ENCODE results near the gene RASA1. TPM values are rescaled to one million over a fixed set of nuclear protein-coding genes. Genes with fewer than 3 reads are reported as not detected.

RASA1 gene
- total RNA-seq, 1 donor, result 44.9 TPM

DNA sequence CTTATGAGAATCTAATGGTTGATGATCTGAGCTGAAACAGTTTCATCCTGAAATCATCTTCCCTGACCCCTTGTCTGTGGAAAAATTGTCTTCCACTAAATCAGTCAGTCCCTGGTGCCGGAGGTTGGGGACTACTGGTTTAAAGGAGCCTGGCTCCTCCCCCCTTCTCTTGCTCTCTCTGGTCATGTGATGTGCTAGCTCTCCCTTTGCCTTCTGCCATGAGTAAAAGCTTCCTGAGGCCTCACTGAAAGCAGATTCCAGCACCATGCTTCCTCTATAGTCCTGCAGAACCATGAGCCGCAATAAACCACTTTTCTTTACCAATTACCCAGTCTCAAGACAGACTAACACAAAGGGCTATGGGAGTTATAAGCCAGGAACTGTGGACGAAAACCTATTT is 54.7 kb downstream of the RASA1 start:
- no peak overlapping the region for H3K4me3 ChIP-seq (ENCODE audit: low read depth, low read length)
- DNase-seq (ENCODE audit: low read depth), result no peak
- TF ChIP-seq, protein P1, sequence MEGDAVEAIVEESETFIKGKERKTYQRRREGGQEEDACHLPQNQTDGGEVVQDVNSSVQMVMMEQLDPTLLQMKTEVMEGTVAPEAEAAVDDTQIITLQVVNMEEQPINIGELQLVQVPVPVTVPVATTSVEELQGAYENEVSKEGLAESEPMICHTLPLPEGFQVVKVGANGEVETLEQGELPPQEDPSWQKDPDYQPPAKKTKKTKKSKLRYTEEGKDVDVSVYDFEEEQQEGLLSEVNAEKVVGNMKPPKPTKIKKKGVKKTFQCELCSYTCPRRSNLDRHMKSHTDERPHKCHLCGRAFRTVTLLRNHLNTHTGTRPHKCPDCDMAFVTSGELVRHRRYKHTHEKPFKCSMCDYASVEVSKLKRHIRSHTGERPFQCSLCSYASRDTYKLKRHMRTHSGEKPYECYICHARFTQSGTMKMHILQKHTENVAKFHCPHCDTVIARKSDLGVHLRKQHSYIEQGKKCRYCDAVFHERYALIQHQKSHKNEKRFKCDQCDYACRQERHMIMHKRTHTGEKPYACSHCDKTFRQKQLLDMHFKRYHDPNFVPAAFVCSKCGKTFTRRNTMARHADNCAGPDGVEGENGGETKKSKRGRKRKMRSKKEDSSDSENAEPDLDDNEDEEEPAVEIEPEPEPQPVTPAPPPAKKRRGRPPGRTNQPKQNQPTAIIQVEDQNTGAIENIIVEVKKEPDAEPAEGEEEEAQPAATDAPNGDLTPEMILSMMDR (IDR thresholded peaks at IDR 0.05; ENCODE audit: insufficient read depth, low read depth, low read length), result no peak

DNA sequence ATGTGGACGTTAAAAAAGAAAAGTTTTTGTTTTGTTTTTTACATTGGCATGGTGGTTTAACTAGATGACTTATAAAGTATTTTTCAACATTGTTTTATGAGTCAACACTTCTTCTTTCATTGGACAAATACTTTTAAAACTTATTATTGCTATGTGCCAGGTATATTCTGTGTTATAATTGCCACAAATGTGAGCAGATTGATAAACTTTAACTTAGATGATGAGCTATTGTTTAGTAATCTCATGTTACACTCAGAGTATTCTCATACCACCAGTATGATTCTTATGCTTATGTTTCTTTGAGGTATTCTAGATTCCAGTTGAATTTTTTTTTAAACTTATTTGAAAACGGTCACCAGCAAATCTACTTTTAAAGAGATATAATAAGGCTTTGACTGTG is 60.3 kb downstream of the RASA1 start:
- no peak for DNase-seq (ENCODE audit: low read depth)
- TF ChIP-seq, protein P1 (IDR thresholded peaks at IDR 0.05; ENCODE audit: insufficient read depth, low read depth, low read length), result no peak
- no peak overlapping the region for H3K4me3 ChIP-seq (ENCODE audit: low read depth, low read length)

DNA sequence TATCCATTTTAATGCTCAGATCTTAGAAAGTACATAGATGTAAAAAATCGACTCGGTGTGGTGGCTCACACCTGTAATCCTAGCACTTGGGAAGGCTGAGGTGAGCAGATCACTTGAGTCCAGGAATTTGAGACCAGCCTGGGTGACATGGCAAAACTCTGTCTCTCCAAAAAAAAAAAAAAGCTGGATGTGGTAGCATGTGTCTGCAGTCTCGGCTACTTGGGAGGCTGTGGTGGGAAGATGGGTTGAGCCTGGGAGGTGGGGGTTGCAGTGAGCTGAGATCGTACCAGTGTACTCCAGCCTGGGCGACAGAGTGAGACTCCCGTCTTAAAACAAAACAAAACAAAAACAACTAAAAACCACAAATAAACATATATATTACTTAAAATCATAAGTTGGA is 61.4 kb downstream of the RASA1 start:
- H3K4me3 ChIP-seq (ENCODE audit: low read depth, low read length), result no peak overlapping the region
- DNase-seq (ENCODE audit: low read depth), result no peak
- TF ChIP-seq, protein P1 (IDR thresholded peaks at IDR 0.05; ENCODE audit: insufficient read depth, low read depth, low read length), result no peak

DNA sequence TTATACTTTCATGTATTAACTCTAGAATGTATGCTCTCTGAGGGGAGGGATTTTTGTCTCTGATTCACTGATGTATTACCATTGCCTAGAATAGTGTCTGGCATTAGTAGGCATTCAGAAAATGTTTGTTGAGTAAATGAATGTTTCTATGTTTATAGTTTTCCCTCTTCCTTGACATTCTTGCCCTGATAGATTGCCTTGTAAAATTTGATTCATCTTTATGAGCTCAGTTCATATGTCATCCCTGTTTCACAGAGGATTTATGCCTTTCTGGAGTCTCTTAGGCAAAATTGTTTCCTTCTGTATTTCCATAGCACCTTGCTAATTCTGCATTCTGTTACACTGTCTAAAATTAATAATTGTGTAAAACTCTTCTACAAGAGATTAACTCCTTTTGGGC is 72.3 kb downstream of the RASA1 start:
- H3K4me3 ChIP-seq (ENCODE audit: low read depth, low read length), result no peak overlapping the region
- TF ChIP-seq, protein P1 (IDR thresholded peaks at IDR 0.05; ENCODE audit: insufficient read depth, low read depth, low read length), result no peak
- peak; percentile 45 for DNase-seq (ENCODE audit: low read depth)

DNA sequence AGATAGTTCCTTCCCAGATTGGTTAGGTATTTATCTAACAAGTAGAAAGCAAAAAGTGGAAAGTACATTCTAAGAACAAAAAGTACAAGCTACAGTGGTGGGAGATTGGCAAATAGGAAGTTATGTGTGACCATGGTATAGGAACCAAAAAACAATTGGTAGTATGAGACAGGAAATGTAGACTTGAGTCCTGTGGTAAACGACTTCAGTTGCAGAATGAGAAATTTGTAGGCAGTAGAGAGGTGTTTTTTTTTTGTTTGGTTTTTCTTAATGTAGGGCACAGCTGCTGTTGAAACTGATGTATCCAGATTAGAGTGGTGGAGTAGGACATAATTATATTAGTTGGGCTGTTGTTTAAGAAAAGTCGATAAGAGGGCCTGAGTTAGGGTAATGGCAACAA is 73.0 kb downstream of the RASA1 start:
- TF ChIP-seq, protein P1 (IDR thresholded peaks at IDR 0.05; ENCODE audit: insufficient read depth, low read depth, low read length), result no peak
- H3K4me3 ChIP-seq (ENCODE audit: low read depth, low read length), result no peak overlapping the region
- peak; percentile 10 for DNase-seq (ENCODE audit: low read depth)

DNA sequence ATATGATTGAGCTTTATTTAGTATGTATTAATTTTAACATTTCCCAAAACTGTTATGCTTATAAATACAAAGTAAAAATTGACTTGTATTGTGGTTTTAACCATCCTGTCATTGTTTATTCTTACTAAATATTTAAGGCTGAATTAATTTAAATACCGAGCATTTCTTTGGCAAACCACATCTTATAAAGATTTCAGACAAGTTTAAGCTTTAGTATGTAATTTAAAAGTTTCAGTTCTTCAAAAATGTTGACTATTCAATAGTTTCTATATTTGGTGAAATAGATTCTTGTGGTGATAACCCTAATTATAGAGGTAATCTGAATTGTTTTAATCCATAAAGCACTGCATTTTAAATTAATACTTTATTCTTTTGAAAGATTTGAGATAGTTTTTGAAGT is 79.6 kb downstream of the RASA1 start:
- DNase-seq (ENCODE audit: low read depth), result no peak
- H3K4me3 ChIP-seq (ENCODE audit: low read depth, low read length), result no peak overlapping the region
- TF ChIP-seq, protein P1 (IDR thresholded peaks at IDR 0.05; ENCODE audit: insufficient read depth, low read depth, low read length), result no peak

DNA sequence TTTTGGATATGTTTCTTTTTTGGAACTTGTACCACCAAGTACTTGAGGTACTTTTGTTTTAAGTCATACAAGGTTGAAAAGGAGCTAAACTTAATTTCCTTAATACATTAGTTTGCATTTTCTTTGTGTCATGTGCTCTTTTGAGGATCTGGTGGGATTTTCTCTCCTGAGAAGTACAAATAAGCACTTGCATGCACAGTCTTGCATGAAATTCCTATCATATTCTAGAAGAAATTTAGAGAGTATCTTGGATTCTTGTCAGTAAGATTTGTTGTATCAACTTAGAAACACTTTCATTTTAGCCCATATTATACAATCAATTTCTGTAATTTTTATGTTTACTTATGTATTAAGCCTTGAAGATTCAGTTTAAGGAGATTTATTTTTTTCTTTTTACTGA is 80.2 kb downstream of the RASA1 start:
- no peak for DNase-seq (ENCODE audit: low read depth)
- TF ChIP-seq, protein P1 (IDR thresholded peaks at IDR 0.05; ENCODE audit: insufficient read depth, low read depth, low read length), result no peak
- H3K4me3 ChIP-seq (ENCODE audit: low read depth, low read length), result no peak overlapping the region
